Mammary epithelial cell (primary cell): ENCODE data around the gene MYO7A.

ENCODE experiments used
- EZH2 ChIP-seq: IDR thresholded peaks from 2 replicates; pipeline ENCODE4 v1.6.1; 2012; ENCODE audit warnings: low read length, inconsistent platforms, borderline replicate concordance
- TF ChIP-seq, protein P1 (sequence below), 2 donors: IDR thresholded peaks in 1 of 2; conservative IDR thresholded peaks in 1 of 2; 2 replicates each; pipeline ENCODE4 v1.5.1; 2011 to 2012; ENCODE audit warnings: inconsistent platforms in 2 of 2, low read length in 2 of 2, mild to moderate bottlenecking in 2 of 2, control low read depth in 1 of 2, low read depth in 1 of 2; ENCODE audit not compliant: insufficient read depth in 1 of 2; ENCODE audit errors: extremely low read depth in 1 of 2

DNA sequence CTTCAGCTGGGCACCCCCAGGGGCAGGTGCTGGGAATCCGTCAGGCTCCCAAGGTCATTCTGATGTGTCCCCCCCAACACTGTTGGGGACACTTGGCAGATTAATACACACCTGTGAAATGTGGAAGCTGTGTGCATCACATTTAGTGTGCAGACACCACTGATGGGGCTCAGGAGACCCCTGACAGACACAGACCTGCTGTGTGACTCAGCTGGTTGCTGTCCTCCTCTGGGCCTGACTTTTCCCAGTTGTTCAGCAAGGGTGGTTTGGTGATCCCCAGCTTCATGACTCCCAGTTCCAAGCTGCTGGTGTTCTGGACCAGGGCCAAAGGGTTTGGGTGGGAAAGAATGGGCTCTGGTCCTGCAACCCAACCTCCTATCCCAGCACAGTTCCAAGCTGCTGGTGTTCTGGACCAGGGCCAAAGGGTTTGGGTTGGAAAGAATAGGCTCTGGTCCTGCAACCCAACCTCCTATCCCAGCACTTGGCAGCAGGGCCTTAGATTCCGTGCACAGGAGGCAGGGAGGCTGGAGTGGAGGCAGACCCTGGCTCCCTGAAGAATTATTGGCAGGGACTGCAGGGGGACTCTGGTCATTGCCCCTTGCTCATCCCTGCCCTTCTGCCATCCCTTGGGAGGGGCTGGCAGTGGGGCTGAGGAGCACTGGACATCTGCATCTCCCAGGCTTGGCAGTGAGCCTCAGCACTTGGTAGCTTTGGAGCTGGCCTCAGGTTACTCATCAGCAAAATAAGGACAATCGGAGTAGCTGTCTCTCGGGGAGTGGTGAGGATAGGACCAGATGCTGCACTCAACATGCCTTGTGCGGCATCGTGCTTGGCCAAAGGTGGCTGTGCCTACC, 33.8 kb upstream of the MYO7A start:
- TF ChIP-seq, protein P1, sequence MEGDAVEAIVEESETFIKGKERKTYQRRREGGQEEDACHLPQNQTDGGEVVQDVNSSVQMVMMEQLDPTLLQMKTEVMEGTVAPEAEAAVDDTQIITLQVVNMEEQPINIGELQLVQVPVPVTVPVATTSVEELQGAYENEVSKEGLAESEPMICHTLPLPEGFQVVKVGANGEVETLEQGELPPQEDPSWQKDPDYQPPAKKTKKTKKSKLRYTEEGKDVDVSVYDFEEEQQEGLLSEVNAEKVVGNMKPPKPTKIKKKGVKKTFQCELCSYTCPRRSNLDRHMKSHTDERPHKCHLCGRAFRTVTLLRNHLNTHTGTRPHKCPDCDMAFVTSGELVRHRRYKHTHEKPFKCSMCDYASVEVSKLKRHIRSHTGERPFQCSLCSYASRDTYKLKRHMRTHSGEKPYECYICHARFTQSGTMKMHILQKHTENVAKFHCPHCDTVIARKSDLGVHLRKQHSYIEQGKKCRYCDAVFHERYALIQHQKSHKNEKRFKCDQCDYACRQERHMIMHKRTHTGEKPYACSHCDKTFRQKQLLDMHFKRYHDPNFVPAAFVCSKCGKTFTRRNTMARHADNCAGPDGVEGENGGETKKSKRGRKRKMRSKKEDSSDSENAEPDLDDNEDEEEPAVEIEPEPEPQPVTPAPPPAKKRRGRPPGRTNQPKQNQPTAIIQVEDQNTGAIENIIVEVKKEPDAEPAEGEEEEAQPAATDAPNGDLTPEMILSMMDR (conservative IDR thresholded peaks at IDR 0.05 in 1 of 2, IDR thresholded peaks at IDR 0.05 in 1 of 2; ENCODE audit: extremely low read depth in 1 of 2, insufficient read depth in 1 of 2, low read depth in 1 of 2, low read length in 2 of 2): no peak
- no peak for TF ChIP-seq EZH2
